Activated CD4-positive, alpha-beta T cell treated with anti-CD3 and anti-CD28 coated beads for 48 hours (primary cell): ENCODE measurements around the gene AKR1C2.
"Not testable (repeated sequence)": the region's sequence is repeated elsewhere in the genome, so short reads cannot be mapped to it uniquely, and the experiment has no call there.

Experiments
- DNase-seq: peaks from one replicate; pipeline ENCODE4 v3.0.0-alpha.2; 2020

The AKR1C2 gene

DNA sequence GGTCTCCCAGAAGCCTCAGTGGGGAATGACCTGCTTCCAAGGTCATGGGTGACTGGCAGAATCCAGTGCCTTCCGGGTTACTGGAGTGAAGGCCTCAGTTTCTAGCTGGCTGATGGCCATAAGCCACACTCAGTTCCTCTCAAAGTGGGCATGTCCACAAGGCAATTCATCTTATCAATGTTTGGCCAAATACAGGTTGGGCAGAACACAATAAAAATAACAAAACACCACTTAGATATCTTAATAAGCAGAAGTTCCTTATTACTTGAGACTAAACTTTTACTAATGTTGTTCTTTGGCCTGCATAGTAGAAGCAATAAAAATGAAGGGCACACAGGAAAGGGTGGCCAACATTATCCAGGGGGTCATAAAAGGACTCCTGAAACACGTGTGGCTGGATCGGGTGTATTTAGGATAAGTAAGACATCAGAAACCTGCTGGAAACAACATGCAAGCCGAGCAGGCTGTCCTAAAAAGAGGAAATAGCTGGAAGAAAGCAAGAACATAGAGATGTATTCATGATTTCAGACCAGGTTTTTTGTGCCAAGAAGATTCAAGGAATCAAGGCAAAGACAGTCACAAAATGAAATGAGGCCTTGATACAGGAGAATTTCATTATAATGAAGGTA, 19.6 kb upstream of the AKR1C2 start:
- DNase-seq: no peak

DNA sequence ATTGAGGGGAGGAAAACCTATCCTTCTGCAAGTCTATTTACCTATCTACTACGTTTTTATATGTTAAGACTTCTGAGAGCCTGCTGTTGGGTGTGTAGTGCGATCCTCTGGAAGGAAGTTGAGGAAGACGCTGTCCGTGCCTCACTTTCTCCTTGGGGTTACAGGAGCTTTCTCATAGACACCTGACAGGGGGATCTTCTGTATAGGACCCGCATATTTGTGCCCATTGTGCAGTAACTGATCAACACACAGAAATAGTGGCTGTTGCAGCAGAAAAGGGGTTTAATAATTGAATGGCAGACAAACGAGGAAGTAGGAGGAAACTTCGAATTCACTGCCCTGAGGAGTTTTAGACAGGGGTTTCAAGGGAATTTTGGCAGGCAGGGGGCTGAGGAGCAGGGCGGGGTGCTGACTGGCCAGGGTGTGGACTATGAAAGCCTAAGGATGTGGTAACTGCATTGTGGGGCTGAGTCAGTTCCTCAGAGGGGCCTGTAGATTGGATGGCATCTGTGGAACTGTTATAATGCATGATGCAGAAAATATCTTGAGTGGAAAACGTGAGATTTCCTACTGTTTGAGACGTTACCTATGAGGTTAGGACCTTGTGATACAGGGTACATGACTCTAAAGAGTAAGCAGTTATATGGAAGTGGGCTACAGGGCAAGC, 18.1 kb upstream of the AKR1C2 start:
- DNase-seq: not testable (repeated sequence)

DNA sequence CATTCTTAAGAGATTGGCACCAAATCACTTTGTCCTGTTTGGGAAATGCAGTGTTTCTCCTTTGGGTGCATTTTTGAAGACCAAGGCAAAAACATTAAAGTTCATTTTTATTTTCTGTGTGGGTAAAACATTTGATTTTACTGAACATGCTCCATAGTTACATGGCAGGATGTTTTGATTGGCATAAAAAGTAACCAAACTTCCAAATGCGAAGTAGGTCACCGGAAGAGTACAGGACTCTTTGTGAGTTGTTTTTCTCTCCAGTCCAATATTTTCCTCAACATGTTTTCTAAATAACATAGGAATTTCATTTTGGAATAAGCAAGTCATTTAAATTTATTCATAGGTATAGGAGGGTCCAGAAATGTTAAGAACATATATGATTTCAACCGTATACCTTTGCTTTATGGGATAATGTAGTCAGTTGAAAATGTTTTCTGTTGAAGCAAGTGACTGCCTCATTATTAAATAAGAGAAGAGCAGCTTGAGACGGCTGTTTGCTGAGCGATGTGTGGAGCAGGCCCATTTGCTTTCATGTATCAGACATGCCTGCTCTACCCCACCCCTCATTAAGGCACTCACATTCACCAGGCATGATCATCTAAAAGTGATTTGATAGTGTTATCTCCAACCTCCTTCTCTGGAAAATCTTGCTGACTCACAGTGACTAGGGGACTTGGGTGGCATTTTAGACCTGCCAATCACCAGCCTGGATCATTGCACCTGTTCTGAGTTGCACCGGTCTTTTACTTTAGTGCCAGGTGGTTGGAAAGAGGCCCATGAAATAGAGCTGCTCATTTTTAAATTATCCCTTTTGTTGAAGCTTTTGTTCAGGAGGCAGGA, 16.3 kb upstream of the AKR1C2 start:
- DNase-seq: not testable (repeated sequence)

DNA sequence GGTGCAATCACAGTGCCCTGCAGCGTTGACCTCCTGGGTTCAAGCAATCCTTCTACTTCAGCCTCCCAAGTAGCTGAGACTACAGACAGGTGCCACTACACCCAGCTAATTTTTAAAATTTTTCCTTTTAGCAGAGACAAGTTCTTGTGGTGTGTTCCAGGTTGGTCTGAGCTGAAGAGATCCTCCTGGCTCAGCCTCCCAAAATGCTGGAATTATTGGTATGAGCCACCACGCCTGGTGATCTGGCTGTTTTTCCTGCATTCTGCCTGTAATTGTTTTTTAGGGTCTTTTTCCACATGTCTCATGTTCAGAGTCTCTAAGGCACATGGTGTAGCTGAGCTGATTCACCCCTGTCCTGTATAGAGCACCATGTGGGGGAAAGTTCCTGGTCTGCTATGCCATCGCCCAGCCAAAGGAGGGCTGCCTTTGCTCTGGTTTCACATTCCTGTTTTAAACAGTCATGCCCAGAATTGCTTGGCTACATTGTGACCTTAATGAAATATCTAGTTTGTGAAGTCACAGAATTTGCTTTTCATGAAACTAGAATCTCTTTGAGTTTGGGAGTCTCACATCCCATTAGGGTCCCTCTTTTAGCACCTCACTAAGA, 15.1 kb upstream of the AKR1C2 start:
- not testable (repeated sequence) for DNase-seq

GRCh38 chr10:5018134-5018533, 14.5 kb upstream of the AKR1C2 start:
- DNase-seq: no peak

DNA sequence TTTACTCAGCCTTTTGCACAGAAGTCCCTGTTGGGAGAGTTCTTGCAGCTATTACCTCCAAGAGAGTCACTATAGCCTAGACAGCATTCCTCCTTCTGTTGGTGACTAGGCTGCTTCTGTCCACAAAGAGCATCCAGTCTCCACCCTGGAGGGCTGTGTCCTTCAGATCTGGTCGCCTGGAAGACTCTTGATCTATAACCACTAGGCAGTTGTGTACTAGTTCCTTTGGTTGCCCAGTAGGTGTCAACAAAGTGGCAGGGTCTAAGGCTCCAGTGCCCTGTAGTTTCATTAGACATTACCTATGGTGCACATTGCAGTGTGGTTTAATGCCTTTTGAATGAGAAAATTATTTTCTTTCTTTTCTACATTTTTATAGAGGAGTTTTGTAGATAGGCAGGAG, 11.3 kb upstream of the AKR1C2 start:
- DNase-seq: no peak

DNA sequence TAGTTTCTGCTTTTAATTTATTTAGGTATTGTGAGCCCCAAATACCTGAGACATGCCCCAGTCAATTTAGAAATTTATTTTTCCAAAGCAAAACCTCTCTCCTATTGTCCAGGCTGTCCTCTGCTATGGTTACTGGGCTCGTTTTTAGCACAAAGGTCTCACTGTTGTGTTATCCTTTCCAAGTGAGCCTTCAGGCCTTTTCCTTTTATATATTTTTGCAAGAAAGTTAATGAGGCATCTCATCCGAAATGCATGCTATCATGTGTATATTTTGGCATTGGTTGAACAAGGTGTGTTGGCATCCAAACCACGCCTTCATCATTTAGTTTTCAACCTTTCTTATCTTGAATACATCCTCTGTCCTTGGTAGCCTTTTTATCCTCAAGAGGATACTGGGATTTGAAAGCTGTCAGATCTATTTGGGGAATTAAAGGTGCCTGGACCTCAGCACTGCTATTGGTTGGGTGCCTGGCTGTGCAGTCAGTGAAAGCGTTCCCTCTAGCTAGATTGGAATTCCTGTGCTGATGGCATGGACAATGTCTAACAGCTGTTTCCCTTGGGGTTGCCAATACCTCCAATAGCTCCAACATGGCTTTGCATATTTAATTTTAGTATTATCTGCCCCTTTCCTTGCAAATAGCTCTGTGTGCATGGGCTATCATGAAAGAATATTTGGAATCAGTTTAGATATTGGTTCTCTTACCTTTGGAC, 10.7 kb upstream of the AKR1C2 start:
- not testable (repeated sequence) for DNase-seq

DNA sequence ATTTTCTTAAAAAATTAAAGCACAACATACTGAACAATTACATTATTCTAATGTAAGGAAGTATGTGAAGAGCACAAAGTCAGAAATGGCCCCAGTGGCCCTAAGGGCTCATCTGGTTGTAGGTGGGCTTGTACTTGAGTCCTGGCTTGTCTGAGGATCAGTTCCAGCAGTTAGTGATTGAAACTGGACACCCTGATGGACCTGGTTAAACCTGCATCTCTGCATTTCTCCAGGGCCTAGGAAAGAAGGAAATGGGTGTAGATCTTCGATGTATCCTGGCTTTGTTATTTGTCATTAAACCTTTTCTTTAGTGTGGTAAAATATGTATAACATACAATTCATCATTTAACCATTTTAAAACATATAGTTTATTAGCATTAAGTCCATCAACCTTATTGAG, 9.7 kb upstream of the AKR1C2 start:
- no peak for DNase-seq

DNA sequence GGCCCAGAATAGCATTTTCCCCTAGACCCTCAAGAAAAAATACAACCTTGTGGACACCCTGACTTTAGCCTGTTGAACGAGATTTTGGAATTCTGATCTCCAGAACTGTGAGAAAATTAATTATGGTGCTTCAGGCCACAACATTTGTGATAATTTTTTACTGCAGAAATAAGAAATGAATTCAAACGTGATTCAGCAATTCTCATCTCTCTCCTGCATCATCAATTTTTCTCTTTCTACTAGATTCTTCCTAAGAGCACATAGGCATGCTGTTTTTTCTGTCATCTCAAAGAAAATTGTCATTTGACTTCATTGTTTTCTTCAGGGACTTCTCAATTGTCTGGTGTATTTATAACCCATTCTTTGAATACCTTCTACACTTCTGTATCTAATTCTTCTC, 8.9 kb upstream of the AKR1C2 start:
- no peak for DNase-seq

GRCh38 chr10:5011392-5011791, 7.7 kb upstream of the AKR1C2 start:
- not testable (repeated sequence) for DNase-seq

DNA sequence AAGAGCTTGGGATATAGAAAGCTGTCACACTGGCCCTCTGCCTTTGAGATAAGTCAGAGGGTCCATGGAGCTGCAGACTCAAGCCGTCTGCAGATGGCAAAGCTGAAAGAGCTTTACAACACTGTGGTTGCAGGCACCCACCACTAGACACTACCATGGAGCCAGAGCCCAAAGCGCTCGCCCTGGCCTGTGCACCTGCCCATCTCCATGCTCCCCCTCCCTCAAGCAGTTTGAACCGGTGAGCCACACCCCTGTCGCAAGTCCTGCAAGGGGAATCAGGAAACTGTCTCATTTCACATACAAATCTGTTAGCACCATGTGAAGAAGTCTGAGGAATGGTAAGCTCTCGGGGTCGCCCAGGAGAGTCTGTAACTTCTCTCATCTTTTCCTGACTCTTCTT, 6.4 kb upstream of the AKR1C2 start:
- not testable (repeated sequence) for DNase-seq

GRCh38 chr10:5008857-5009548, 5.3 kb upstream of the AKR1C2 start:
- not testable (repeated sequence) for DNase-seq

- DNase-seq: not testable (repeated sequence)
Measured at GRCh38 chr10:5004501-5004900, 844 bp upstream of the AKR1C2 start.

DNA sequence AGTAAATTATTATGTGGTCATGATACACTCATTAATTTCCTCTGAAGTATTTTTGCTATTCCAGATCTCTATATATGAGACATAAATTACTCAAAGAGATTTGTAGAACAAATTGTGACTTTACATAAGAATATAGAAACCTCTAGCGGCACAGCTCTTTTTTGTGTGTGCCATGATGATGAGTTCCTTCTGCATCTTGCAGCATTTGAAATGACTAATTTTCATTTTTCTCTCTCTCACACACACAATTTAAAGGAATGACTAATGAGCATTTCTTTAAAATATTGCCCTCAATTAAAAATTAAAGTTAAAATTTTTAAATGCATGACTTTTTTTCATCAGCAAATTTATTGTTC, 351 bp upstream of the AKR1C2 start:
- DNase-seq: not testable (repeated sequence)

GRCh38 chr10:5002013-5002727, 1.5 kb downstream of the AKR1C2 start:
- no peak for DNase-seq

GRCh38 chr10:4998671-4999070, 5.0 kb downstream of the AKR1C2 start:
- no peak for DNase-seq

DNA sequence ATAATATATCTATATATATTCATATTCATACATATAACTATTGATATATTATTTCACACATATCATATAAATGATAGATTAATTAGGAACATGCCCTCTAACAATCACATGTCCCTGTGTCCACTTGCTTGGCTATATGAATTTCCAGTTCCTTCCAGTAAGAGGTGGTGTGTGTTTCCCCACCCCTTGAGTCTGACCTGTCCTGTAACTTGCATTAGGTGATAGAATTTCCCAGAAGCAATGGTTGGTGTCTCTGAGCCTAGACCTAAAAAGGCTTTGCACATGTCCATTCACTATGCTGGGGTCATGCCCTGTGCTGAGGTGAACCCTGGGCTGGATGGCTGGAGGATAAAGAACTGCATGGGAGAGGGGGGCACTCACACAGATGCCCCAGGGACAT, 9.4 kb downstream of the AKR1C2 start:
- DNase-seq: not testable (repeated sequence)

GRCh38 chr10:4992564-4992963, 11.1 kb downstream of the AKR1C2 start:
- DNase-seq: not testable (repeated sequence)

- not testable (repeated sequence) for DNase-seq
Measured at GRCh38 chr10:4991463-4991862, 12.2 kb downstream of the AKR1C2 start.

DNA sequence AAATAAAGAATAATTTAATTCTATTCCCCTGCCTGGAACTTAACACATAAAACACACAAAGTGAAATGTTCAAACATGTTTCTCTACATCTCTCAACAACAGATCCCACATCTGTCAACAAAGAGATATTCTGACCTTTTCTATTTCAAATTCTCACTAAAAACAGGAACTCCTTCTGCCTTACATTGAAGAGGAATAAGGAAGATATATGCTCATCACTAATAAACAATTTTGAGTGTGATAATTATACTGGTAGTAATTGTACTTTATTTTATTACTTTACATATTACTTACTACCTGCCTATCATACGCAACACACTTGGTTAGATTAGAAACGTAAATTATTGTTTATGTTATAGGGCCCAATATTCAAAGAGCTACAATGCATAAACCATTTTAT, 13.4 kb downstream of the AKR1C2 start:
- no peak for DNase-seq

DNA sequence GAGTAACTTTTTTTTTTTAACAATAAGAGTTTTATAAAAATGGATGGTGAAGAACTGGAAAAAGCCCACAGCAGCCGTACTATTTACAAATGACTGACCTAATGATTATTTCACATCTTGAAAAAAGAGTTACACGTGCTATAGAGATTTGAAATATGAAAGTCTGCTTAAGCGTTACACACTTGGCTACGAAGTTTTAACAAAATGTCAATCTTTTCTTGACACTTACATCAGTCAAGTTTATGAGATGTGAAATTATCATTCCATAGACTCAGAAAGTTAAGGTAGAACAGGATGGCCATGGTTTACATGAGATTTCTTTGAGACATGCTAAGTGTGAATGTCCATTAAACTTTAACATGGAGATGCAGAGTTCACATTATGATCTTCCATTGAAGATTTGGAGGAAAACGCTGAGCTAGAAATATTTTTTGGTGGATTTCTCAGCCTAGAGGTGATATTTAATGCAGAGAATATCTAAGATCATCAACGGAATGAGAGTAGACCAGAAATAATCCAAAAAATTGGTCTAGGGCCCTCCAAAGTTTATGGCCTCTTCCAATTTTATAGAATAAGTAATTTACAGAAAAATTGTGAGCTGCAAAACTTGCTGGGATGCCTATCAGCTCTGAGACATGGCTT, 15.5 kb downstream of the AKR1C2 start:
- not testable (repeated sequence) for DNase-seq
